BJ (cell line): ENCODE measurements around the gene MRPS11. TPM values are rescaled to one million over a fixed set of nuclear protein-coding genes. Genes with fewer than 3 reads are reported as not detected.

Experiments used
- CTCF ChIA-PET: fragments of 350-600 bp; formaldehyde crosslinking; extraction: SDS; loops from one replicate; lab custom pipeline; 2021; ENCODE audit warnings: antibody characterized with exemption, inconsistent platforms; lab: Yijun Ruan, JAX
- POLR2A ChIA-PET: fragments of 300-600 bp; sonication (Branson Sonifier 250); formaldehyde crosslinking; extraction: SDS; loops from one replicate; lab custom pipeline; 2021; ENCODE audit warnings: antibody characterized with exemption; lab: Charles Lee
- DNase-seq: peaks from one replicate; pipeline ENCODE4 v3.0.0-alpha.2; 2011; ENCODE audit warnings: low read depth
- H3K27me3 ChIP-seq: 2 replicates; pipeline ENCODE4 v1.6.0; 2011; ENCODE audit warnings: low read length; ENCODE audit not compliant: control insufficient read depth, insufficient read depth
- H3K36me3 ChIP-seq: 2 replicates; pipeline ENCODE4 v1.5.1; 2011; ENCODE audit warnings: low read length; ENCODE audit not compliant: control insufficient read depth, insufficient read depth
- H3K4me3 ChIP-seq: 2 replicates; pipeline ENCODE4 v1.5.1; 2011; ENCODE audit warnings: low read depth, mild to moderate bottlenecking, control low read depth, low read length
- CTCF ChIP-seq: IDR thresholded peaks from 2 replicates; pipeline ENCODE4 v1.5.1; 2011; ENCODE audit warnings: low read depth, mild to moderate bottlenecking, control low read depth, inconsistent platforms, low read length, moderate library complexity; ENCODE audit not compliant: insufficient read depth
- polyA minus RNA-seq: library from RNA; depleted of rRNA, polyadenylated mRNA; stranded (reverse); fragments of >200 nt; gene quantifications from 2 replicates; pipeline ENCODE4 v1.2.3, GENCODE V29; 2011; rRNA and poly(A)+ RNA removed
- polyA plus RNA-seq: library from polyadenylated mRNA; depleted of rRNA; stranded (reverse); fragments of >200 nt; gene quantifications from 2 replicates; pipeline ENCODE4 v1.2.3, GENCODE V29; 2011; rRNA removed

The MRPS11 gene
- polyA plus RNA-seq (79.3 and 103 TPM in 2 replicates), polyA minus RNA-seq (11.4 and 21.3 TPM in 2 replicates)

GRCh38 chr15:88467073-88467934 lies at the start of gene MRPS11, which contains the start of gene MRPL46:
Gene MRPS11, plus strand, starts transcription at chr15:88467708. Its CDS starts 10 bp downstream, at chr15:88467718.
Gene MRPL46, minus strand, starts transcription at chr15:88467388. Its CDS starts 11 bp downstream, at chr15:88467377.
- ChIA-PET POLR2A (interaction anchor here (0.6 kb wide), 1 partner anchor 89 kb away, joined by 3 read pairs; no protein-coding TSS in a partner anchor), CTCF (interaction anchor here (0.7 to 2.1 kb wide), 5 partner anchors 10 to 368 kb away, joined by 3 to 7 read pairs (median 3); no protein-coding TSS in a partner anchor)
- peak; percentile 49 for DNase-seq
- Histone ChIP-seq H3K27me3 (no peaks in the 10 kb centered on the region), H3K4me3 (peak within 1 kb of the TSS; percentile 94), H3K36me3 (peaks cover 3% of the 10 kb centered on the region)
- no peak for TF ChIP-seq CTCF

- no peak for DNase-seq
- POLR2A ChIA-PET: no interaction called here
- no peaks in the 10 kb centered on the region for H3K36me3 ChIP-seq
- H3K4me3 ChIP-seq: no peak overlapping the region
- no peaks in the 10 kb centered on the region for H3K27me3 ChIP-seq
- TF ChIP-seq CTCF: no peak
- CTCF ChIA-PET: interaction anchor here (0.6 kb wide), 1 partner anchor 145 kb away, joined by 3 read pairs; no protein-coding TSS in a partner anchor
These were observed 47.7 kb upstream of the MRPS11 start for GRCh38 chr15:88419830-88420229.

- TF ChIP-seq CTCF: no peak
- Histone ChIP-seq H3K27me3 (no peaks in the 10 kb centered on the region; the same call in 1 of the 2 replicates), H3K4me3 (no peak overlapping the region), H3K36me3 (no peaks in the 10 kb centered on the region)
- CTCF ChIA-PET: no interaction called here
- POLR2A ChIA-PET: no interaction called here
- DNase-seq: no peak
These were observed 44.2 kb upstream of the MRPS11 start for GRCh38 chr15:88423331-88423730.

GRCh38 chr15:88426304-88426703 lies 41.2 kb upstream of the MRPS11 start:
- CTCF ChIA-PET: no interaction called here
- H3K36me3 ChIP-seq: no peaks in the 10 kb centered on the region
- POLR2A ChIA-PET: no interaction called here
- H3K27me3 ChIP-seq: no peaks in the 10 kb centered on the region; the same call in 1 of the 2 replicates
- no peak overlapping the region for H3K4me3 ChIP-seq
- no peak for TF ChIP-seq CTCF
- DNase-seq: no peak

DNA sequence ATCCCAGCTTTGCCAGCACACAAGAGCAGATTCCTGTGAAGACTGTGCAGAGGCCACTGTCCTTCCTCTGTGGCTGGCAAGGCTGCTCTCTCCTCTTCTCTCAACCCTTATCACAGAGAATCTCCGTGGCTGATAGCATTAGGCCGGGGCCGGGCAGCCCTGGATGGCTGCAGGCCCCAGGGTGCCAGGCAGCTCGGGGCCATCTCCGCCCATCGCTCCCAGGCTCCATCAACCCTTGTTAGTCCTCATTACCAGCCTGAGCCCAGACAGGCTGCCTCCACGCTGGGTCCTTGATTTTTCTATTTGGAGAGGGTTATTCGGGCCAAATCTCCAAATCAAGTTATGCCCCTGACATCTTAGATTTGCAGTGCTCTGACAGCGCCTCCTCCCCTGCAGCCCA lies 39.5 kb upstream of the MRPS11 start:
- no peak for DNase-seq
- Histone ChIP-seq H3K36me3 (no peaks in the 10 kb centered on the region), H3K4me3 (no peak overlapping the region), H3K27me3 (no peaks in the 10 kb centered on the region; the same call in 1 of the 2 replicates)
- ChIA-PET CTCF (interaction anchor here (0.8 kb wide), 1 partner anchor 30 kb away, joined by 3 read pairs; no protein-coding TSS in a partner anchor), POLR2A (no interaction called here)
- no peak for TF ChIP-seq CTCF
